HL-60 (cell line): ENCODE data around the gene SUV39H2.

Source experiments
- GABPA ChIP-seq: IDR thresholded peaks from 2 replicates; pipeline ENCODE4 v1.6.1; 2012; ENCODE audit warnings: low read depth
- POLR2AphosphoS5 ChIP-seq: IDR thresholded peaks from 2 replicates; pipeline ENCODE4 v1.6.1; 2012; ENCODE audit warnings: low read depth
- TF ChIP-seq, protein P1 (sequence below): IDR thresholded peaks from one replicate; pipeline ENCODE4 v1.5.1; 2011; ENCODE audit warnings: low read length, control low read depth, inconsistent platforms; ENCODE audit not compliant: insufficient read depth

DNA sequence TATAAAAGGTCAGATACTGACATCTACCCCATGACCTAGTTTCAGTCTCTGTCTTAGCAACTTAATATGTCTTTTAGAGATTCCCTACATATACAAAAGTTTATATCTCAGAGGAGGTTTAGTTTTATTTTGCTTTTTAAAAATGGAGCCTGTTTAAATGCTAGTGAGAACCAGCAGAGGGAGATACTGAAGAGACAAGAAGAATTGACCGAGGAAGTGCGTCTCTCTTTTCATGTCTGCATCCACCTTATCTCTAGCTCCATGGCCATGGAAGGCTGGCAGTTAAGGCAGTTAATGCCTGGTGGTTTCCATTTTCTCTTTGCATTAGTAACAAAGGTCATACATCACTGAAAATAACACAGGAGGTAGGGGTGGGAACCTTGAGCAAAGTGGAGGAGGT lies 10.7 kb downstream of the SUV39H2 start:
- TF ChIP-seq, protein P1, sequence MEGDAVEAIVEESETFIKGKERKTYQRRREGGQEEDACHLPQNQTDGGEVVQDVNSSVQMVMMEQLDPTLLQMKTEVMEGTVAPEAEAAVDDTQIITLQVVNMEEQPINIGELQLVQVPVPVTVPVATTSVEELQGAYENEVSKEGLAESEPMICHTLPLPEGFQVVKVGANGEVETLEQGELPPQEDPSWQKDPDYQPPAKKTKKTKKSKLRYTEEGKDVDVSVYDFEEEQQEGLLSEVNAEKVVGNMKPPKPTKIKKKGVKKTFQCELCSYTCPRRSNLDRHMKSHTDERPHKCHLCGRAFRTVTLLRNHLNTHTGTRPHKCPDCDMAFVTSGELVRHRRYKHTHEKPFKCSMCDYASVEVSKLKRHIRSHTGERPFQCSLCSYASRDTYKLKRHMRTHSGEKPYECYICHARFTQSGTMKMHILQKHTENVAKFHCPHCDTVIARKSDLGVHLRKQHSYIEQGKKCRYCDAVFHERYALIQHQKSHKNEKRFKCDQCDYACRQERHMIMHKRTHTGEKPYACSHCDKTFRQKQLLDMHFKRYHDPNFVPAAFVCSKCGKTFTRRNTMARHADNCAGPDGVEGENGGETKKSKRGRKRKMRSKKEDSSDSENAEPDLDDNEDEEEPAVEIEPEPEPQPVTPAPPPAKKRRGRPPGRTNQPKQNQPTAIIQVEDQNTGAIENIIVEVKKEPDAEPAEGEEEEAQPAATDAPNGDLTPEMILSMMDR = no peak
- TF ChIP-seq POLR2AphosphoS5 (no peak), GABPA (no peak)
